Keratinocyte (primary cell): Measurements from ENCODE around the gene CD34. TPM values are rescaled to one million over a fixed set of nuclear protein-coding genes. Genes with fewer than 3 reads are reported as not detected.

ENCODE experiments used
- DNase-seq: peaks from one replicate; pipeline ENCODE4 v3.0.0-alpha.2; 2011; ENCODE audit warnings: low read depth, missing footprints, low spot score
- FAIRE-seq: peaks from 2 replicates; lab custom pipeline; 2011; peaks lifted over from hg19 to GRCh38; lab: Jason Lieb, UNC
- H2AFZ ChIP-seq: 2 replicates; pipeline ENCODE4 v1.6.0; 2012; ENCODE audit warnings: low read length, control low read depth, inconsistent platforms; ENCODE audit not compliant: control insufficient read depth
- H3K27ac ChIP-seq: 2 replicates; pipeline ENCODE4 v1.5.1; 2011; ENCODE audit warnings: low read length; ENCODE audit not compliant: control insufficient read depth, insufficient read depth
- H3K27me3 ChIP-seq: 3 replicates; pipeline ENCODE4 v1.6.0; 2011; ENCODE audit warnings: low read length; ENCODE audit not compliant: control insufficient read depth, insufficient read depth; ENCODE audit errors: extremely low read depth
- H3K36me3 ChIP-seq, 2 experiments: 2 replicates in 1 of 2; 3 replicates in 1 of 2; pipeline ENCODE4 v1.5.1; 2011; ENCODE audit warnings: low read length in 2 of 2, mild to moderate bottlenecking in 1 of 2; ENCODE audit not compliant: control insufficient read depth in 2 of 2, insufficient read depth in 2 of 2; ENCODE audit errors: extremely low read depth in 1 of 2
- H3K4me1 ChIP-seq: 3 replicates; pipeline ENCODE4 v1.5.1; 2011; ENCODE audit warnings: low read length; ENCODE audit not compliant: control insufficient read depth, insufficient read depth; ENCODE audit errors: extremely low read depth
- H3K4me2 ChIP-seq: 3 replicates; pipeline ENCODE4 v1.6.0; 2011; ENCODE audit warnings: low read depth, low read length; ENCODE audit not compliant: control insufficient read depth, insufficient read depth; ENCODE audit errors: extremely low read depth
- H3K4me3 ChIP-seq, 3 experiments: fragments of 200-600 bp in 1 of 3; sonication (generic) in 1 of 3; 2 replicates in 2 of 3; 3 replicates in 1 of 3; pipeline ENCODE4 v1.5.1; 2011 to 2016; ENCODE audit warnings: low read length in 3 of 3, mild to moderate bottlenecking in 3 of 3, control low read depth in 2 of 3, inconsistent platforms in 1 of 3, low read depth in 1 of 3, mixed read lengths in 1 of 3, mixed run types in 1 of 3, moderate library complexity in 1 of 3; ENCODE audit not compliant: control insufficient read depth in 2 of 3, insufficient read depth in 2 of 3; ENCODE audit errors: extremely low read depth in 1 of 3
- H3K79me2 ChIP-seq: 2 replicates; pipeline ENCODE4 v1.6.0; 2012; ENCODE audit warnings: low read length; ENCODE audit not compliant: control insufficient read depth, insufficient read depth
- H3K9ac ChIP-seq: 3 replicates; pipeline ENCODE4 v1.6.0; 2011; ENCODE audit warnings: low read length; ENCODE audit not compliant: control insufficient read depth, insufficient read depth; ENCODE audit errors: extremely low read depth
- H3K9me1 ChIP-seq: 3 replicates; pipeline ENCODE4 v1.6.0; 2011; ENCODE audit warnings: low read length; ENCODE audit not compliant: control insufficient read depth, insufficient read depth; ENCODE audit errors: extremely low read depth
- H3K9me3 ChIP-seq: 2 replicates; pipeline ENCODE4 v1.5.1; 2012; ENCODE audit warnings: low read depth, low read length; ENCODE audit not compliant: control insufficient read depth
- H4K20me1 ChIP-seq: 3 replicates; pipeline ENCODE4 v1.6.0; 2011; ENCODE audit warnings: low read length; ENCODE audit not compliant: control insufficient read depth, insufficient read depth; ENCODE audit errors: extremely low read depth
- CTCF ChIP-seq, 3 experiments: IDR thresholded peaks in 1 of 3; conservative IDR thresholded peaks in 1 of 3; optimal IDR thresholded peaks in 1 of 3; 2 replicates in 2 of 3; 3 replicates in 1 of 3; pipeline versions ENCODE3 to v1.5.1; 2011; ENCODE audit warnings: low read length in 3 of 3, mild to moderate bottlenecking in 3 of 3, moderate library complexity in 2 of 3, control low read depth in 1 of 3, inconsistent platforms in 1 of 3; ENCODE audit not compliant: insufficient read depth in 2 of 3; ENCODE audit errors: extremely low read depth in 1 of 3
- EZH2 ChIP-seq: IDR thresholded peaks from one replicate; pipeline ENCODE4 v1.6.1; 2012; ENCODE audit warnings: inconsistent platforms, mild to moderate bottlenecking, low read length, moderate library complexity
- dilution Hi-C: fragments of 300-500 bp; cut with MboI; formaldehyde crosslinking; loops from one replicate; pipeline ENCODE4 v1.7.0; 2020; ENCODE audit warnings: low sequenced_read_pairs; ENCODE audit not compliant: extremely low pct_ligation_motif_present
- polyA plus RNA-seq, 5 experiments: library from polyadenylated mRNA; depleted of rRNA in 3 of 5; stranded (reverse) in 3 of 5; stranded (forward) in 1 of 5; unstranded in 1 of 5; fragments of >200 nt; gene quantifications; 1 replicate in 1 of 5; 2 replicates in 3 of 5; 3 replicates in 1 of 5; pipeline versions ENCODE4 v1.2.1 to v1.2.3, GENCODE V29; 2011 to 2012; ENCODE audit warnings: missing spikeins in 2 of 5, low read depth in 1 of 5, low replicate concordance in 1 of 5

CD34 gene
- polyA plus RNA-seq, 1 donor (not counting 4 experiments of a cell fraction or from before 2014, with no cell fraction given) = 0.03 TPM

- H3K9me3 ChIP-seq = no peaks in the 10 kb centered on the region
- no peaks in the 10 kb centered on the region for H3K9me1 ChIP-seq
- H4K20me1 ChIP-seq = no peaks in the 10 kb centered on the region
- no peak for FAIRE-seq
- no peaks in the 10 kb centered on the region for H3K27me3 ChIP-seq
- peaks cover 15 to 24% of the 10 kb centered on the region in 2 experiments for H3K36me3 ChIP-seq
- H3K9ac ChIP-seq = no peak overlapping the region
- peaks cover 57% of the 10 kb centered on the region for H3K79me2 ChIP-seq
- TF ChIP-seq EZH2 (no peak), CTCF (optimal IDR thresholded peaks at IDR 0.05 in 1 of 3, IDR thresholded peaks at IDR 0.05 in 1 of 3, conservative IDR thresholded peaks at IDR 0.05 in 1 of 3; ENCODE audit: extremely low read depth in 1 of 3, insufficient read depth in 2 of 3, low read length in 3 of 3) (no peak)
- no peak overlapping the region for H3K27ac ChIP-seq
- H3K4me1 ChIP-seq = peaks cover 34% of the 10 kb centered on the region
- dilution Hi-C loops = no loop called here
- DNase-seq = no peak
- H2AFZ ChIP-seq = no peak overlapping the region
- no peak overlapping the region for H3K4me3 ChIP-seq
- H3K4me2 ChIP-seq = no peak overlapping the region
These were observed 60.1 kb downstream of the CD34 start for GRCh38 chr1:207850621-207851407.

DNA sequence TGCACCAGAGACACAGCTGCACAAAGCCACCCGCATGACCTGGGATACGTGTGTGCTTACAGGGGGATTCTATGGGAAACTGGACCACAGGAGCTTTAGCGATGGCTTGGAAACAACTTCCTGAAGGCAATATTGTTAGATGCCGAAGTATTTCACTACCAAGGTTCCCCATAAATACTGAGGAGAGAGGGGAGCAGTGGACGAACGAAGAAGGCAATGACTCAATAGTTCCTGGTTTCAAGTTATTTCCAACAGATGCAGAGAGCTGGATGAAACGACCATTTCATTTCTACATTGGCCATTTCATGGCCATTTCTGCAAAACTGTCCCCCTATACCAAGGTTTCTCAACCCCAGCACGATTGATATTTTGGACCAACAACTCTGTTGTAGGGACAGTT is 61.3 kb downstream of the CD34 start:
- no peak overlapping the region for H2AFZ ChIP-seq
- no peaks in the 10 kb centered on the region for H3K9me3 ChIP-seq
- H3K9me1 ChIP-seq = no peaks in the 10 kb centered on the region
- peaks cover 12 to 20% of the 10 kb centered on the region in 2 experiments for H3K36me3 ChIP-seq
- H3K9ac ChIP-seq = no peak overlapping the region
- H3K4me2 ChIP-seq = no peak overlapping the region
- peaks cover 61% of the 10 kb centered on the region for H3K79me2 ChIP-seq
- dilution Hi-C loops = no loop called here
- peaks cover 34% of the 10 kb centered on the region for H3K4me1 ChIP-seq
- no peak overlapping the region for H3K4me3 ChIP-seq
- no peak overlapping the region for H3K27ac ChIP-seq
- no peaks in the 10 kb centered on the region for H4K20me1 ChIP-seq
- FAIRE-seq = no peak
- no peaks in the 10 kb centered on the region for H3K27me3 ChIP-seq
- TF ChIP-seq EZH2 = no peak
- TF ChIP-seq CTCF (optimal IDR thresholded peaks at IDR 0.05 in 1 of 3, IDR thresholded peaks at IDR 0.05 in 1 of 3, conservative IDR thresholded peaks at IDR 0.05 in 1 of 3; ENCODE audit: extremely low read depth in 1 of 3, insufficient read depth in 2 of 3, low read length in 3 of 3) = no peak
- DNase-seq = no peak
